HG03469 (cell line): Measurements from ENCODE around the gene TUT7.
A peak's percentile ranks its signal among the peaks of the same experiment; 100 is the strongest.
"Not testable (repeated sequence)": the region's sequence is repeated elsewhere in the genome, so short reads cannot be mapped to it uniquely, and the experiment has no call there.

ENCODE experiments used
- ATAC-seq: cut with Tn5 transposase; IDR thresholded peaks from one replicate; pipeline ENCODE4 v1.9.1; 2021; ENCODE audit warnings: mild to moderate bottlenecking, moderate library complexity, moderate number of reproducible peaks; ENCODE audit not compliant: unreplicated experiment

Gene TUT7

DNA sequence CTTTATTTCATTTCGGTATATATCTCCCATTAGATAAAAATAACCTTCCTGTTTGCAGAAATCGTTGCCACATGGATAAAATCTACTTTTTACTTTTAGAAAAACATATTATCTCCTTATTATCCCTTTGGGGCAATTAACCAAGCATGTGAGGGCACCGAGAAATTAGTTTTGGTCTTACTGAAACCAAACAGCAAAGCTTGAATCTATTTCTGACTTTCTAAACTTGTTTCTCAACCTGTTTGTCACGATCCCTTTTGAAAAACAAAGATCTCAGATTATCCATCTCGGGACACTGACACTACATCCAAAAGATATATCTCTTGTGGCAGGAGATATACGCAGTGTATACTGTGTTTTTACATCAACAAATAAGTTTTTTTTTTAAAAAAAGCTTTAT lies 2.3 kb downstream of the TUT7 start:
- no peak for ATAC-seq

DNA sequence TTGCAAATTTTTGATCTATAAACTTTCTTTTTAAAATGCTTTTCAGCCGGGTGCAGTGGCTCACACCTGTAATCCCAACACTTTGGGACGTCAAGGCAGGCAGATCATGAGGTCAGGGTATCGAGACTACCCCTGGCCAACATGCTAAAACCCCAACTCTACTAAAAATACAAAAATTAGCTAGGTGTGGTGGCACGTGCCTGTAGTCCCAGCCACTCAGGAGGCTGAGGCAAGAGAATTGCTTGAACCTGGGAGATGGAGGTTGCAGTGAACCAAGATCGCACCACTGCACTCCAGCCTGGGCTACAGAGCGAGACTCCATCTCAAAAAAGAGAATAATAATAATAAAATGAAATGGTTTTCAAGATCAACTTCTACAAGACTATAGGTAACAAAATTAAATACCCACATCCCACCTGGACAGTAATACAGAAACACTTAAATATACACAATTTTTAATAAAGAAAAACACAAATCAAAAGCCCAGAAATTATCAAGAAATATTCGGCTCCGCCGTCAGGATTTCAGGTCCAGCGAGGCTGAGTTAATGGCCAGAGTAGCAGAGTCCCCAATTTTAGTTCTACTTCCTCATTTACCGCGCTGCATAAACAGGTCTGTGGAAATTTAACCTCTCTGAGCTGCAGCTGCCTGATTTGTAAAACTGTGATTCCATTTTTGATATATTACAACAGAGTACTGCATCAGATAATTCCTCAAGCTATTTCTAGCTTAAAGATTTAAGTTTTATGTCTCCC lies 4.0 kb downstream of the TUT7 start:
- no peak for ATAC-seq

DNA sequence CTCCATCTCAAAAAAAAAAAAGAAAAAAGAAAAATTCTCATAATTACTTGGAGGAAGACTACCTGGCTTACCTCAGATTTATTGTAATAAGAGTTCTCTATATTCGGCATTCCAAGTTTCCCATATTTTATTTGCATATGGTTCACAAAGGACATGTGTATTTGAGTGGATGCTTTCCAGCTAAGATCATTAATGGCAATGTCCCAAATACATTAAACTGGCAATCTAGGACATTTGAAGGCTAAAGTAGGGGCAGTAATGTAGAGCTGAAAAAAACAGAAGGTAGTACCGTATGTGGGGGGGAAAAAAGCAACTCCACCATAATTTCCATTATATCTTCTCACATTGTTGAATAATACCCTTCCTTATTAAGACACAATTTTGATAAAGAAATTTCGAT lies 4.9 kb downstream of the TUT7 start:
- no peak for ATAC-seq

DNA sequence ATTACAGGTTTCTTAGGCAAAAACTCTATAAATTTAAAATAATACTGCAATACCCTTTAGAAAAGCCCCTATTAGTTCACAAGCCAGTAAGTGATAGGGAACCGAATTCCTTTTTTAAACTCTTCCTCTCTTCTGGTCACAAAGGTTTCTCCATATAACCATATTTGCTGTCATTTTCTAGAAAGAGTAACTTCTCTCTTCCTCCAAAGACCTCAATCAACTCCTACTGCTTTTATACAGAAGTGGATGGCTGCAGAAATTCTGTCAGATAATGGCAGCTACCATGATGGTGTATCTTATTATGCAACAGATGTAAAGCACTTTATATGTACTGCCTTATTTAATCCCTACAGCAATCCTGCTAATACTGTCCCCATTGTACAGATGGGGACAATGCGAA lies 6.2 kb downstream of the TUT7 start:
- no peak for ATAC-seq

DNA sequence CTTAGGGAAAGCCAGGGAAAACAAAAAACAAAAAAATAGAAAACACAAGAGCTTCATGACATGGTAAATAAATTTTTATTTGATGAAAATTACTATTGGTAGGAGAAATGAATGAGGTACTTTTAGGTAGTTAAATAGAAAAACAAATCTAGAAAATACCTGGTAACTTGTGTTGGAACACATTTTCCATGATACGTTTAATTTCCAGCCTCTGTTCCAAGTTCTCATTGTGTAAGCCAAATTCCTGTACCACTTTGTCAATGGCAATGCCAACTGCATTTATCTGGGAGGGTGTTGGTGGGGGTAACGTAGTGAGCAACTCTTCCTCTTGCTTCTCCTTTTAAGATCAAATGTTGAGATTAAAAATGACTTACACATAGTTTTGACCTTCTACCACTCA lies 9.4 kb downstream of the TUT7 start:
- ATAC-seq, result no peak

DNA sequence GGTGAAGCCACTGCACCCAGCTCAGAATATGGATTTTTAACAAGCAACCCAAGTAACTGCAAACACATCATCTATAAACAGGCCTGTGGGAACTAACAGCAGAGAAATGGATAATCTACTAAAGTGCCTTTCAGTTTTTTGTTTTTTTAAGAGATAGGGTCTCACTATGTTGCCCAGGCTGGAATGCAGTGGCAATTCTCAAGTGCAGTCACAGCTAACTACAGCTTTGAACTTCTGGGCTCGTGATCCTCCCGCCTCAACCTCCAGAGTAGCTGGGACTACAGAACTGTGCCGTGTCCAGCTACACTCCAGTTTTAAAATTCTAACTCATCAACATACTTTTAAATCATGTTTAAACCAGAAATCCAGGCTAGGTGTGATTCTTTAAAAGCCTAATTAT lies 11.9 kb downstream of the TUT7 start:
- no peak for ATAC-seq

DNA sequence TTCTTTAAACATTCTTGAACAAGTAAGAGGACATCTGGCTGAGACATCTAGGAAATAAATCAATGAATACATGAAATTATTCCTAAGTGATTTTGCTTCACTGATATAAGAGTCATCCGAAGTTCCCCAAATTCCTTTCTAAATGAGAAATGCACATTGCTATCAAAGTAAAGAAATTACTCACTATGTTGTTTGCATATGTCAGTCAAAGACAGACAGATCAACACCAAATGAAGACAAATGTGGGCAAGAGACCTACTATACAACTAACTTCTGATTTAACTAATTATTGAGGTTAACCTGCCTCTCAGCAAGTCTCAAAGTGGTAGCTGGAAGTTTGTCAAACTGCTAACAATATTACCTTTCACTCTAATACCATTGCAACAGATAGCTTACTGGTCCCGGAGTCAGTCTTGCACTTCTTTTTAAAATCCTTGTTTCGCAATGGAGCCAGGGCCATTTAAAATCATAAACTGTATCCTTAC lies 13.2 kb downstream of the TUT7 start:
- ATAC-seq, result no peak

DNA sequence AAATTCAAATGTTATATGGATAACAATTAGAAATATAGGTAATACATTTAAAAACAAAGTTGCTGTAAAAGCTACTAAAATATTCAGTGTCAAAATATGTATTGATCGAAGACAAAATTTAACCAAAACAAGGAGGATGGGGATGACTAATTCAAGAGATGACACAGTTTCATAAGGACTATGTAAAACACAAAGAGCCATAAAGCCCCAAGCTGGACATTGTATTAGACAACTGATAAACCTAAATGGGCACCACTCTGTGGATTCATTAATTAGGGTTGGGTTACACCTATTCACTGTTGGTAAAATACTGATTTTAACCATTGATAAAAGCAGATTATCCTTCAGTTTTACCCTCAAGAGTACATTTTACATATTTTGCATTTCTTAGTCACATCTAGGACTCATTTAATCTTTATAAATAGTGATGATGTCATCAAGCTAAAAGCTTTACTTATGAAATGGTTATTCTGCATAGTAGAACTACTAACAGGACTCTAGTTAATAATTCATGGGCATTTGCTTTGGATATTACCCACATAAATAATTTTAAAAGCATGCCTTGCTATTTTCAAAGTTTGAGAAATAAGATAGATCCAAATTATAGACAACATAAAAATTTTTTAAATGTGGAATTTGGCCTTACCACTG lies 13.7 kb downstream of the TUT7 start:
- no peak for ATAC-seq

DNA sequence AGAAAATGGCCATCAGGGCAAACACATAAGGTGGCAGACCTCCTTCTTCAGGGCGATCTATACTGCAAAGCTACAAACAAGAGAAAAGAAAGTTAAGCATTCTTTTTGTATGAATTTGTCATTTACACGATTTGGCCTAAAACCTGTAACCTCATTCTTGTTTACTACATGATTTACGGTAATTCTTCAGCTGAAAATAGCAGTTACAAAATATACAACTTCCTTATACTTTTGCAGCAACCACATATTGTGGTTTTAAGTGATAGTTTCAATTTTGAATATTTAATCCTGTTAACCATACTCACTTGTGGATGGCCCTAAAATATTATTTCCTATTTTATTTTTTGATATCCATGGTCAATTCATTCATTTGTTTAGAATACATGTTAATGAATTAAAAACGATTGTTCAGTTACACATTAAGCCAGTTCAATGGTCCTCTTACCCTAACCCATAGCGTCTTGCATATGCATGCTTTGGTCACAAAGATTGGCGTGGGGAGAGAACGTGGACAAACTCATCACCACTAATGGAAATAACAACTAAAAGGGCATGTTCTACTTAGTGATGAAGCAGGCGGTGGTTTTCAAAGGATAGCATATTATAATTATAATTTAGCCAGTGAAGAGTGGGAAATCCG lies 16.6 kb downstream of the TUT7 start:
- ATAC-seq, result no peak

DNA sequence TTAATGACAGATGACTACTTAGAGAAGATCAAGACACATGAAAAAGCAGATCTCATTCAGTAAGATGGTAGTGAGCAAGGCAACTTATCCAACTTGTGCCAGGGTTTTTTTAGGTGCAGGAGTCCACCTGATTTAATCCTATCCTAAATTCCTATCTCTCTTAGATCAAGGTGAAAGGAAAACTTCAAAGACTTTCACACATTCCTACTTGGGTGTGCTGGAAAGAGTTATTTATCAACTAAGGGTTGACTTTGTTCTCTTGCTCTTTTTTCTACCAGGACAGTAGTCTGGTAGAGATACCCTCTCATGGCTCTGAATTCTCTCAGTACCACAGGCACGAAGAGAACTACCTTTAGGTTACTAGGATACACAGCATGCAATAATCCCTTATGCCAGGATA lies 18.2 kb downstream of the TUT7 start:
- ATAC-seq, result no peak

DNA sequence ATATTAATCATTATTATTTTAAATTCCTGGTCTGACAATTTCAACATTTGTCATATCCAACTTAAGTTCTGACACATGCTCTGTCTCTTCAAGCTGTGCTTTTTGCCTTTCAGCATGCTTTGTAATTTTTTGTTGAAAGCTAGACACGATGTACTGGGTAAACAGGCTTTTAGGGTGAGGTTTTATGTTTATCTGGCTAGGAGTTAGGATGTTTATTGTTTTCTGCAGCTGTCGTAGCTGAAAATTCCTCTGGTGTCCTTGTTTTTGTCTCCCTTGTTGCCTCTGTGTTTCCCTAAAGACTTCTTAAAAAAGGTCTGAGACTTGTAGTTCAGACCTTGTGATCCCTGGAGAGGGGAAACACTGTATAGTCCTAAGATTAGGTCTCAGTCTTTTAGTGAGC lies 20.6 kb downstream of the TUT7 start:
- no peak for ATAC-seq

DNA sequence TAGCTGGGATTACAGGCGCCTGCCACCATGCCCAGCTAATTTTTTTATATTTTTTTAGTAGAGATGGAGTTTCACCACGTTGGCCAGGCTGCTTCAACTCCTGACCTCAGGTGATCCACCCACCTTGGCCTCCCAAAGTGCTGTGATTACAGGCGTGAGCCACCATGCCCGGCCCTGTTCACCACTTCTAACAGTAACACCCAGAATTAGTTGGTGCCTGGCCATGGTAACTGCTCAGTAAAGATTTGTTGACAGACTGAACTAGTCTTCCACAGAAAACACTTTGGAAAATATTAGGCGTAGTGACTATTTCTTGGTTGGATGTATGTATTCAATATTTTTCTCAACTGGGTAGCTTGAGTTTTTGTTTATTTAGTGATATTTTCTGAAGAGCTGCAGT lies 24.0 kb downstream of the TUT7 start:
- ATAC-seq, result no peak

DNA sequence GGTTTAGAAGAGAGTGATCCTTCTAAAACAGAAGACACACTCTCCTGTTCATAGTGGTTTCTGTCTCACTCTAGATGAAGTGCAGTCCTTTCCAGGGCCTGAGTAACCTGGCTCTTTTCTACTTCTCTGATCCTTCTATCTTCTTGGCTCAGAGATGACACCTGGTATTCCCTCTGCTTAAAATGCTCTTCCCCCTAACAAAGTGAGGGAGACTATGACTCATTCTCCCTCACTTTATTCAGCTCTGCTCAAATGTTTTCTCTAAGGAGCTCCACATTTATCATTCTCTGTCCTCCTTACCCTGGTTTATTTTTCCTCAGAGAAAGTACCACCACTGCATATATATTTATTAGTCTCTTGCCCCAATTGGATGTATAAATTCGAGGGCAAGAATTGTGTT lies 24.6 kb downstream of the TUT7 start:
- no peak for ATAC-seq

DNA sequence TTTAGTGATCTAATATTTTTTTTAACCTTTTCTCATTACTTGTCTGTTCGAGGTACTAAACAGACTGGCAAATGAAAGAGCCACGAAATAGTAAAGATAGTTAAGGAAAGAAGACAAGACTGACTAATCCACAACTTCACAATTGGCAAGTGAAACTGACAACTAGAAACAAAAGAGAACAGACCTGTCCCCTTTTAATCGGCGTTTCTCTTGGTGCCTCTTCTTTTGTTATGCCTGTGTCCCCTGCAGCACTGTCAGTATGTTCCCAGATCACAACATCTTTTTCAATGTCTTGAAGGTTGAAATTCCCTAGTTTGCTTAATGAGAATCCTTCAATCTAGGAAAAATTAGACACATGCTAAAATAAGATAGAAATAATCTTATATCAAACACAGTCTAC lies 26.1 kb downstream of the TUT7 start:
- no peak for ATAC-seq

DNA sequence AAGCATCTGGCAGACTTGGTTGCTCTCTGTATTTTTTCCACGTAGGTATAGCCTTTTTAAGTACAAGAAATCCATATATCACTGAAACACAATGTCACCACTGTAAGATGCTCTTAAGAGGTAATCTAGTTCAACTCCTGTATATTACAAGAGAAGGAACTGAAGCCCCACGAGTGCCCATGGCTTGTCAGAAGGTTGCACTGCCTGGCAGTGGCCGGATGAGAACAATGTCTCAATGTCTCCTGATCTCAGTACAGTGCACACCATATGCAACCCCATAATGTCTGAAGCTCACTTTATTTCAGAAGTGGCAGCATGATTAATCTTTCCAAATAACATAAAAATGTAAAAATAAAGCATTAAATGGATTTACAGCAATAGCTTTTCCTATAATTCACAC lies 27.7 kb downstream of the TUT7 start:
- no peak for ATAC-seq

DNA sequence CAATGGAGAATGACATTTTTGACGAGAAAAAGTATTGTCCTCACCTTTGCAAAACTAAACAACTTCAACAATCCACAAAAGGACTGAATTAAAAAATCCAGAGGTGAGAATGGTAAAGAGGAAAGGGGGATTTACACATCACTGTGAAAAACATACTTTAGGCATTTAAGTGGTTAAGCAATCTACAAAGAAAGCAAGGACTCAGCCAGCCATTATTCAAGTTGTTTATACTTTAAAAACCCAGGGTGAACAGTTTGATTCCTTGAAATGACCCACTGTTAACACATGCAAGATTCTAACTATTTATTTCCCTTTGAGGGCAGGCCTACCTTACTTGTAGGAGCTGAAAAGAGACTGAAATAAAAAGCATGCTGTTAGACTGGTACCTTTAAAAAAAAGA lies 29.3 kb downstream of the TUT7 start:
- no peak for ATAC-seq

DNA sequence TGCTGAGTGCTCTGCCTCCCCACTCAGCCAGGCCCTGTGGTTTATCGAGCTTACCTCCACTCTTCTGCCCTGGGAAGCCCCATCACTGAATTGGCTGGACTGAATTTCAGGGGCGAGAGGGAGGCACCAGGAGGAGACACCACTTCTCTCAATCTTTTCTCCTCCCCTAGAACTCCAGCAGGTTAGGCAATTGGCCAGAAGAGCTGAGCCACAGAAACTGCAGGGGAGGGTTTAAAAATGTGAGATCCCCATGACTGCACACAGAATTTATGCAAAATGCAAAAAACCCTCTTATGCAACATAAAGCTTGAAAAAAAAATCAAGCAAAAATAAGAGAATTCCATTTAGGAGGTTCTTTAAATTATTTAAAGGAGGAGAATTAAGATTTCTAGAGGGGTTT lies 29.9 kb downstream of the TUT7 start:
- peak; percentile 62 for ATAC-seq

DNA sequence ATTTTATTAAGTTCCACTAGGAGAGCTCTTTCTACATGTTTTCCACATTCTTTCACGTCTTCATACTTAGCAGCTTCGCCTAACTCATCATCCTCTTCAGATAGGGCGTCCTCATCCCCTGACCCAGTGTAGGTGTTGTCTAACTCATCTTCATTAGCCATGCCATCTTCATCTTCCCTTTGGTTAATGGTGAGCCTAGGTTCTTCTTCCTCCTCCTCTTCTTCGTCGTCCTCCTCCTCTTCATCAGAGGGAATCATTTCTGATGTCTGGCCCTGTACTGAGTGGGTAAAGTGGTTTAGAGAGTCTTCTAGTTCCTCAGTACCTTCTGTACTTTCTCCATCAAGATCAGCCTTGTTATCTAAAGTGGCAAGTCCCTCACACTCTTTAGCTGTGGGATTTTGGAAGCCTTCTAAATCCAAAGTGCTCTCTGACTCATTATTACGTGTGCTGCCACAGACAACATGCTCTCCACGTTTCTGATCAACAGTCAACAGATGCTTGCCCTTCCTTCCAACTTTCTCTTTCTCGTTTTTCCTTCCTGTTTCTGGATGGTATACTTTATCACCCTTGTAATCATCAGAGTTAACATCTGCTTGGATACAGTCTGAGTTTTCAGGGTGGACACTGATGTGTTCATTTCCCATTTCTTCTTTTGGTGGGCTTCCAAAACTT lies 31.1 kb downstream of the TUT7 start:
- ATAC-seq, result no peak

DNA sequence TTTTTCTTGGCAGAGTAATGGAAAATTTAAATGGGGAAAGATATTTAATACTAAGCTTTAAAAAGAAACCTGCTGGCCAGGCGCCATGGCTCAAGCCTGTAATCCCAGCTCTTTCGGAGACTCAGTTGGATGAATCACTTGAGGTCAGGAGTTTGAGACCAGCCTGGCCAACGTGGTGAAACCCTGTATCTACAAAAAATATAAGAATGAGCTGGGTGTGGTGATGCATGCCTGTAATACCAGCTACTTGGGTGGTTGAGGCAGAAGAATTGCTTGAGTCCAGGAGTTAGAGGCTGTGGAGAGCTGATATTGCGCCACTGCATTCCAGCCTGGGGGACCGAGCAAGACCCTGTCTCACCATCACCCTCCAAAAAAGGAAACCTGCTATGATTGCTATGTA lies 32.8 kb downstream of the TUT7 start:
- ATAC-seq, result no peak

DNA sequence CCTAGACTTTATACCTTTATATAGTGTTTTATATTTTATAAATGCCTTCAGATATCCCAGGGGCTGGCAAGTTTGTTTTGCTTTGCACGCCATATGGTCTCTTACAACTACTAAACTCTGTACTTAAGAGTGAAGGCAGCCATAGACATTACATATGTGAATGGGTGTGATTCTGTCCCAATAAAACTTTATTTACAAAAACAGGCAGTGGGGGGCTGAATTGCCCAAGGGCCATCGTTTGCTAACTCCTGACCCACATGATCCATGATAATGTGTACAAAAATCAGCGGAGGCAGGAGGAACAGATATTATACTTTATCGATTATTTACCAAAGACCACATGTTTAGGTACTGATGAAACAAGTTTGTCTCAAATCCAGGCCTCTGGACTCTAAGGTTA lies 36.0 kb downstream of the TUT7 start:
- no peak for ATAC-seq

DNA sequence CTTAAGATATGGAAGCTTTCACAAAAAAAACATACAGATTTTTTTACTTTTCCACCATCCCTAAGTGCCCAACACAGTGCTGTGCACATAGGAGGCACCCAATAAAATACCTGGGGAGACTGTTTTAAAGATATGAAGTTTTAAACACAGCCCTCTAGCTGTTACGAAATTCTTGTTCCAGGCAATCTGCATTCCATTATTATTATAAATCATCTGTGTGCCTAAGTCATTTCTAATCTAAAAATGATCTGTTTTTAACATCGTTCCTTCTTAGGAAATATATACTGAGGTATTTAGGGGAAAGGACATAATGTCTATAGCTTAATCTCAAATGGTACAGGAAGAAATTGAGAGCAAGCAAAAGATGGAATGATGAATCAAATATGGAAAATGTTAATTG lies 39.1 kb downstream of the TUT7 start:
- no peak for ATAC-seq

DNA sequence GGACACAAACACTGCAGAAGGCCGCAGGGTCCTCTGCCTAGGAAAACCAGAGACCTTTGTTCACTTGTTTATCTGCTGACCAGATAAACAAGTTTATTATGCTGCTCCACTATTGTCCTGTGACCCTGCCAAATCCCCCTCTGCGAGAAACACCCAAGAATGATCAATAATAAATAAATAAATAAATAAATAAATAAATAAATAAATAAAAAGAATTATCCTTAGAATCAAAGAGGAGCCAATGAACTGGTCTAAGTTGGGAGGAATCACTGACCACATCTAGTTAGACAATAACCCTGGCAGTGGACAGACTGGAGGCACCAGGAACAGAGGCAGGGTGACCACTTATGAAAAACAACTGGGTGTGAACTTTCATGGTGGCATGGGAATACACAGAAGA lies 41.3 kb downstream of the TUT7 start:
- ATAC-seq, result not testable (repeated sequence)
